ENCODE results near the gene STPG1.

Gene STPG1

GRCh38 chr1:24390924-24391782, 22.4 kb downstream of the STPG1 start:
- Mint-ChIP-seq H3K27ac (peak overlapping the region; percentile 40), H3K4me1 (peaks cover 17% of the 10 kb centered on the region), H3K27me3 (ENCODE audit: low read depth, poor library complexity) (no peaks in the 10 kb centered on the region), H3K4me3 (no peak overlapping the region), H3K36me3 (ENCODE audit: low read depth) (peaks cover 7% of the 10 kb centered on the region), H3K9me3 (no peaks in the 10 kb centered on the region)
- peak; percentile 73 for DNase-seq
- TF ChIP-seq, protein P1, sequence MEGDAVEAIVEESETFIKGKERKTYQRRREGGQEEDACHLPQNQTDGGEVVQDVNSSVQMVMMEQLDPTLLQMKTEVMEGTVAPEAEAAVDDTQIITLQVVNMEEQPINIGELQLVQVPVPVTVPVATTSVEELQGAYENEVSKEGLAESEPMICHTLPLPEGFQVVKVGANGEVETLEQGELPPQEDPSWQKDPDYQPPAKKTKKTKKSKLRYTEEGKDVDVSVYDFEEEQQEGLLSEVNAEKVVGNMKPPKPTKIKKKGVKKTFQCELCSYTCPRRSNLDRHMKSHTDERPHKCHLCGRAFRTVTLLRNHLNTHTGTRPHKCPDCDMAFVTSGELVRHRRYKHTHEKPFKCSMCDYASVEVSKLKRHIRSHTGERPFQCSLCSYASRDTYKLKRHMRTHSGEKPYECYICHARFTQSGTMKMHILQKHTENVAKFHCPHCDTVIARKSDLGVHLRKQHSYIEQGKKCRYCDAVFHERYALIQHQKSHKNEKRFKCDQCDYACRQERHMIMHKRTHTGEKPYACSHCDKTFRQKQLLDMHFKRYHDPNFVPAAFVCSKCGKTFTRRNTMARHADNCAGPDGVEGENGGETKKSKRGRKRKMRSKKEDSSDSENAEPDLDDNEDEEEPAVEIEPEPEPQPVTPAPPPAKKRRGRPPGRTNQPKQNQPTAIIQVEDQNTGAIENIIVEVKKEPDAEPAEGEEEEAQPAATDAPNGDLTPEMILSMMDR (IDR thresholded peaks at IDR 0.05), result peak; percentile 93

GRCh38 chr1:24389231-24389678, 24.3 kb downstream of the STPG1 start:
- DNase-seq, result no peak
- Mint-ChIP-seq H3K9me3 (no peaks in the 10 kb centered on the region), H3K36me3 (ENCODE audit: low read depth) (peaks cover 12% of the 10 kb centered on the region), H3K4me3 (no peak overlapping the region), H3K27me3 (ENCODE audit: low read depth, poor library complexity) (no peaks in the 10 kb centered on the region), H3K4me1 (peaks cover 17% of the 10 kb centered on the region), H3K27ac (no peak overlapping the region)
- TF ChIP-seq, protein P1 (IDR thresholded peaks at IDR 0.05), result no peak

DNA sequence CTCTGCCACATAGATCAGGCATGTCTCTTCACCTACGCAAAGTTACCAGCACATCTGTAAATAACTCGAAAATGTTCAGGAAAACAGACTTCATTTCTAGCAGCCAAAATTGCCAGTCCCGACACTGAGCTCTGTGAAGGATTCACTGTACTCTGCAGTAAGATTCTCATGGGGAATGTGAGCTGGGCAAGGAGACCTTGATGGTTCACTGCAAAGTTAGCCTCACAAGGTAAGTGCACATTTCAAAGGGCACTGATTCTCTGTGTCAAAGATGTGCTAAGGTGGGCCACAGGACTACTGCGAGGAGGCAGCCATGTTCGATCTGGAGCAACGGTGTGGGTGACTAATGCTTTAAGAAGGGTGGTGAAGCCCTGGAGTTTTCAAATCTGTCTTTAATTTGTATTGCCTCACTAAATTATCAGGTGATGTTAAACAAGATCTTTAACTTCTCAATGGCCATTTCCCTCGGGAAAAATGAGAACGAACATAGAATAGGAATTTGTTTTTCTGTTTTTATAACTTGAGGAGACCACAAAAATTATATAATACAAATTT, 25.2 kb downstream of the STPG1 start:
- H3K27ac Mint-ChIP-seq, result no peak overlapping the region
- peaks cover 12% of the 10 kb centered on the region for H3K36me3 Mint-ChIP-seq (ENCODE audit: low read depth)
- no peaks in the 10 kb centered on the region for H3K27me3 Mint-ChIP-seq (ENCODE audit: low read depth, poor library complexity)
- H3K4me1 Mint-ChIP-seq, result peaks cover 13% of the 10 kb centered on the region
- no peaks in the 10 kb centered on the region for H3K9me3 Mint-ChIP-seq
- TF ChIP-seq, protein P1 (IDR thresholded peaks at IDR 0.05), result no peak
- no peak for DNase-seq
- H3K4me3 Mint-ChIP-seq, result no peak overlapping the region

DNA sequence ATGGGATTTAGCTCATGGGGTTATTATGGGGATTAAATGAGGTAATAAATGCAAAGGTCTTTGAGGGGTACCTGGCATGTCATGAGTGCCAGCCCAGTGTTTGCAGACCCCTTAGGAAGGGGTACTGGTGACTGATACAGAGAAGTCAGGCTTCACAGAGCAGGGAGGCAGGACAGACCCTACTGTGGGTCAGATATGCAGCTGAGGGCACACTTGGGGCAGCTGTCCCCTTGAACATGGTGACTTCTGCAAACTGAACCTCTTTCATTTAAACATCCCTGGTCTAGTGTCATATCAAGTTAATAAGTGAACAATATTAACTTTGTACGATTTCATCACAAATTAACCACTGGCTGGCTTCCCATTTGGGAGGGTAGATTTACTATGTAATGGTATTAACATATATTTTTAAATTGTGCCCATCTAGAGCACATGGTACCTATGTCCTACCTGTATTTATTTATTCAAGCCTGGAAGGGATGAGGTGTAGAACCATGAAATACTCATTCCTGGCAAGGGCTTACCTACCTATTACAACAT, 25.9 kb downstream of the STPG1 start:
- TF ChIP-seq, protein P1 (IDR thresholded peaks at IDR 0.05), result no peak
- DNase-seq, result no peak
- Mint-ChIP-seq H3K4me3 (no peak overlapping the region), H3K4me1 (peaks cover 11% of the 10 kb centered on the region), H3K27ac (no peak overlapping the region), H3K27me3 (ENCODE audit: low read depth, poor library complexity) (no peaks in the 10 kb centered on the region), H3K36me3 (ENCODE audit: low read depth) (peaks cover 18% of the 10 kb centered on the region), H3K9me3 (no peaks in the 10 kb centered on the region)

GRCh38 chr1:24386931-24387330, 26.7 kb downstream of the STPG1 start:
- H3K27ac Mint-ChIP-seq, result no peak overlapping the region
- TF ChIP-seq, protein P1 (IDR thresholded peaks at IDR 0.05), result no peak

More at GRCh38 chr1:24386931-24387330, 26.7 kb downstream of the STPG1 start:
- Mint-ChIP-seq H3K4me3 (no peak overlapping the region), H3K4me1 (peaks cover 10% of the 10 kb centered on the region), H3K36me3 (ENCODE audit: low read depth) (peaks cover 23% of the 10 kb centered on the region), H3K9me3 (no peaks in the 10 kb centered on the region), H3K27me3 (ENCODE audit: low read depth, poor library complexity) (no peaks in the 10 kb centered on the region)
- DNase-seq, result no peak
